ENCODE results near the gene PGLYRP3. TPM values are rescaled to one million over a fixed set of nuclear protein-coding genes. Genes with fewer than 3 reads are reported as not detected.

Gene PGLYRP3
- total and polyA plus RNA-seq, 5 donors from 2014 or later, result not detected

- no peak overlapping the region for H3K4me3 Mint-ChIP-seq
- DNase-seq (no peak), ATAC-seq (ENCODE audit: low read depth in 2 of 2) (no peak)
- no peak overlapping the region for H3K27ac Mint-ChIP-seq
- Histone ChIP-seq H3K36me3 (ENCODE audit: control insufficient read depth, insufficient read depth, low read length) (no peaks in the 10 kb centered on the region), H3K27ac (ENCODE audit: insufficient read depth, low read length, poor library complexity, severe bottlenecking) (no peak overlapping the region), H3K4me1 (ENCODE audit: control insufficient read depth, insufficient read depth, low read length, poor library complexity, severe bottlenecking) (no peaks in the 10 kb centered on the region), H3K9me3 (ENCODE audit: control insufficient read depth in 2 of 2, low read length in 2 of 2) (no peaks in the 10 kb centered on the region), H3K27me3 (ENCODE audit: control insufficient read depth, insufficient read depth, low read length) (peaks cover 6% of the 10 kb centered on the region), H3K4me3 (ENCODE audit: low read depth, low read length) (no peak overlapping the region)
- H3K9me3 Mint-ChIP-seq, result peaks cover 0 to 2% (median 0%) of the 10 kb centered on the region in 7 donors
- no peaks in the 10 kb centered on the region for H3K4me1 Mint-ChIP-seq
- H3K27me3 Mint-ChIP-seq, result peaks cover 16% of the 10 kb centered on the region
- H3K36me3 Mint-ChIP-seq, result no peaks in the 10 kb centered on the region
These were observed 64.4 kb downstream of the PGLYRP3 start for GRCh38 chr1:153248176-153248879.

Other genes starting within 250 kb of the PGLYRP3 start
- gene SPRR2B, start 241.3 kb downstream of the PGLYRP3 start, total RNA-seq, result not detected
- not detected for gene SPRR2B, start 241.3 kb downstream of the PGLYRP3 start, polyA plus RNA-seq
- not detected for gene SPRR2E, start 218.4 kb downstream of the PGLYRP3 start, total RNA-seq
- not detected for gene SPRR2E, start 218.4 kb downstream of the PGLYRP3 start, polyA plus RNA-seq
- gene SPRR2F, start 199.4 kb downstream of the PGLYRP3 start, total RNA-seq, result not detected
- not detected for gene SPRR2F, start 199.4 kb downstream of the PGLYRP3 start, polyA plus RNA-seq
- gene SPRR2G, start 162.1 kb downstream of the PGLYRP3 start, total RNA-seq, result not detected
- gene SPRR2G, start 162.1 kb downstream of the PGLYRP3 start, polyA plus RNA-seq, result not detected
- not detected for gene LELP1, start 109.5 kb downstream of the PGLYRP3 start, total RNA-seq
- not detected for gene LELP1, start 109.5 kb downstream of the PGLYRP3 start, polyA plus RNA-seq
- gene PRR9, start 95.4 kb downstream of the PGLYRP3 start, total RNA-seq, result not detected
- not detected for gene PRR9, start 95.4 kb downstream of the PGLYRP3 start, polyA plus RNA-seq
- not detected for gene LORICRIN, start 53.3 kb downstream of the PGLYRP3 start, total RNA-seq
- not detected for gene LORICRIN, start 53.3 kb downstream of the PGLYRP3 start, polyA plus RNA-seq
- 0.20 TPM for gene PGLYRP4, start 35.9 kb upstream of the PGLYRP3 start, total RNA-seq
- gene PGLYRP4, start 35.9 kb upstream of the PGLYRP3 start, polyA plus RNA-seq, result under 1 TPM in 2 of 4 donors, not detected in 2; 0.08 to 0.22 TPM
- gene S100A9, start 44.9 kb upstream of the PGLYRP3 start, total RNA-seq, result not detected
- gene S100A9, start 44.9 kb upstream of the PGLYRP3 start, polyA plus RNA-seq, result 10 to 100 TPM in 2 of 4 donors, 1 to 10 TPM in 1, under 1 TPM in 1; 0.96 to 37.6 (median 8.6) TPM
- gene S100A12, start 62.7 kb upstream of the PGLYRP3 start, total RNA-seq, result not detected
- 1 to 10 TPM in 1 of 4 donors, under 1 TPM in 1, not detected in 2; 0.51 to 2.2 TPM for gene S100A12, start 62.7 kb upstream of the PGLYRP3 start, polyA plus RNA-seq
- not detected for gene S100A8, start 78.1 kb upstream of the PGLYRP3 start, total RNA-seq
- 10 to 100 TPM in 1 of 4 donors, 1 to 10 TPM in 2, not detected in 1; 2.7 to 32.7 (median 7.8) TPM for gene S100A8, start 78.1 kb upstream of the PGLYRP3 start, polyA plus RNA-seq
- gene S100A7A, start 103.6 kb upstream of the PGLYRP3 start, total RNA-seq, result not detected
- gene S100A7A, start 103.6 kb upstream of the PGLYRP3 start, polyA plus RNA-seq, result not detected
- not detected for gene S100A7, start 147.7 kb upstream of the PGLYRP3 start, total RNA-seq
- gene S100A7, start 147.7 kb upstream of the PGLYRP3 start, polyA plus RNA-seq, result not detected
- gene S100A6, start 223.0 kb upstream of the PGLYRP3 start, total RNA-seq, result 304 TPM
- gene S100A6, start 223.0 kb upstream of the PGLYRP3 start, polyA plus RNA-seq, result 1,000 to 10,000 TPM in 2 of 4 donors, 100 to 1,000 TPM in 2; 660 to 1,174 (median 946) TPM
- gene S100A5, start 228.0 kb upstream of the PGLYRP3 start, total RNA-seq, result 1.8 TPM
- 1 to 10 TPM; 1.2 to 3.0 (median 1.7) TPM for gene S100A5, start 228.0 kb upstream of the PGLYRP3 start, polyA plus RNA-seq
- 928 TPM for gene S100A4, start 232.9 kb upstream of the PGLYRP3 start, total RNA-seq
- gene S100A4, start 232.9 kb upstream of the PGLYRP3 start, polyA plus RNA-seq, result 1,000 to 10,000 TPM; 2,534 to 4,309 (median 3,364) TPM
- not detected for gene S100A3, start 236.3 kb upstream of the PGLYRP3 start, total RNA-seq
- gene S100A3, start 236.3 kb upstream of the PGLYRP3 start, polyA plus RNA-seq, result not detected

Measured in CD4-positive, CD25-positive, alpha-beta regulatory T cell (primary cell).